HepG2 (cell line): ENCODE data around the gene RNF126. TPM values are rescaled to one million over a fixed set of nuclear protein-coding genes. Genes with fewer than 3 reads are reported as not detected.

Experiments
- ATAD3A ChIP-seq: sonication (generic); formaldehyde crosslinking; IDR thresholded peaks from 2 replicates; pipeline ENCODE4 v1.4.0; 2020; ENCODE audit warnings: missing genetic modification reagents
- ATF2 ChIP-seq: sonication (generic); formaldehyde crosslinking; IDR thresholded peaks from 2 replicates; pipeline ENCODE4 v1.4.0; 2020; ENCODE audit warnings: missing genetic modification reagents
- CSRNP1 ChIP-seq: sonication (generic); formaldehyde crosslinking; IDR thresholded peaks from 2 replicates; pipeline ENCODE4 v1.8.1; 2023; ENCODE audit warnings: mild to moderate bottlenecking, missing genetic modification reagents
- ELF1 ChIP-seq: sonication (generic); formaldehyde crosslinking; IDR thresholded peaks from 2 replicates; pipeline ENCODE4 v1.4.0; 2020; ENCODE audit warnings: missing genetic modification reagents
- FOXM1 ChIP-seq: sonication (generic); formaldehyde crosslinking; IDR thresholded peaks from 2 replicates; pipeline ENCODE4 v1.5.0; 2020; ENCODE audit warnings: missing genetic modification reagents
- NAIF1 ChIP-seq: sonication (generic); formaldehyde crosslinking; IDR thresholded peaks from 2 replicates; pipeline ENCODE4 v1.5.0; 2020; ENCODE audit warnings: mild to moderate bottlenecking, missing genetic modification reagents, borderline replicate concordance
- RARA ChIP-seq: IDR thresholded peaks from 2 replicates; pipeline ENCODE4 v1.6.1; 2016; ENCODE audit warnings: missing genetic modification reagents, missing compliant biosample characterization
- SALL2 ChIP-seq: sonication (generic); formaldehyde crosslinking; IDR thresholded peaks from 2 replicates; pipeline ENCODE4 v1.8.1; 2023; ENCODE audit warnings: mild to moderate bottlenecking, missing genetic modification reagents, inconsistent platforms
- ZFP1 ChIP-seq: IDR thresholded peaks from 2 replicates; pipeline ENCODE4 v1.6.1; 2016
- ZIK1 ChIP-seq: sonication (generic); formaldehyde crosslinking; IDR thresholded peaks from 2 replicates; pipeline ENCODE4 v1.5.0; 2020; ENCODE audit warnings: mild to moderate bottlenecking, low read depth, missing genetic modification reagents, borderline replicate concordance
- ZNF121 ChIP-seq: sonication (generic); formaldehyde crosslinking; IDR thresholded peaks from 2 replicates; pipeline ENCODE4 v1.5.0; 2020; ENCODE audit warnings: mild to moderate bottlenecking, missing genetic modification reagents
- ZNF230 ChIP-seq: sonication (generic); formaldehyde crosslinking; IDR thresholded peaks from 2 replicates; pipeline ENCODE4 v1.4.0; 2020; ENCODE audit warnings: mild to moderate bottlenecking, missing genetic modification reagents
- ZNF264 ChIP-seq: sonication (generic); formaldehyde crosslinking; IDR thresholded peaks from 2 replicates; pipeline ENCODE4 v1.4.0; 2020; ENCODE audit warnings: missing genetic modification reagents
- ZNF382 ChIP-seq: sonication (generic); formaldehyde crosslinking; IDR thresholded peaks from 2 replicates; pipeline ENCODE4 v1.5.0; 2020; ENCODE audit warnings: missing genetic modification reagents, mild to moderate bottlenecking, borderline replicate concordance
- ZNF414 ChIP-seq: sonication (generic); formaldehyde crosslinking; IDR thresholded peaks from 2 replicates; pipeline ENCODE4 v1.5.0; 2020; ENCODE audit warnings: missing genetic modification reagents
- ZNF496 ChIP-seq: sonication (generic); formaldehyde crosslinking; IDR thresholded peaks from 2 replicates; pipeline ENCODE4 v1.8.1; 2023; ENCODE audit warnings: mild to moderate bottlenecking, moderate library complexity, missing genetic modification reagents; ENCODE audit not compliant: insufficient replicate concordance
- ZNF510 ChIP-seq: sonication (generic); formaldehyde crosslinking; IDR thresholded peaks from 2 replicates; pipeline ENCODE4 v1.4.0; 2020; ENCODE audit warnings: low read depth, mild to moderate bottlenecking, missing genetic modification reagents
- ZNF7 ChIP-seq: IDR thresholded peaks from 2 replicates; pipeline ENCODE4 v1.6.1; 2016; ENCODE audit warnings: missing biosample characterization, missing genetic modification reagents
- ZNF710 ChIP-seq: sonication (generic); formaldehyde crosslinking; IDR thresholded peaks from 2 replicates; pipeline ENCODE4 v1.5.0; 2020; ENCODE audit warnings: mild to moderate bottlenecking, missing genetic modification reagents, borderline replicate concordance
- ZNF749 ChIP-seq: sonication (generic); formaldehyde crosslinking; IDR thresholded peaks from 2 replicates; pipeline ENCODE4 v1.8.0; 2022; ENCODE audit warnings: mild to moderate bottlenecking, missing genetic modification reagents, moderate library complexity, borderline replicate concordance
- ZNF777 ChIP-seq: sonication (generic); formaldehyde crosslinking; IDR thresholded peaks from 2 replicates; pipeline ENCODE4 v1.4.0; 2020; ENCODE audit warnings: missing genetic modification reagents
- ZNF839 ChIP-seq: sonication (generic); formaldehyde crosslinking; IDR thresholded peaks from 2 replicates; pipeline ENCODE4 v1.4.0; 2020; ENCODE audit warnings: missing genetic modification reagents, mild to moderate bottlenecking, borderline replicate concordance
- ZSCAN21 ChIP-seq: sonication (generic); formaldehyde crosslinking; IDR thresholded peaks from 2 replicates; pipeline ENCODE4 v1.8.0; 2022; ENCODE audit warnings: mild to moderate bottlenecking, missing genetic modification reagents, moderate library complexity, borderline replicate concordance
- polyA plus RNA-seq, 8 experiments: library from polyadenylated mRNA; depleted of rRNA in 3 of 8; stranded (reverse) in 7 of 8; unstranded in 1 of 8; fragments of >200 nt; fragmentation: Illumina TruSeq in 4 of 8; extraction: Trizol in 4 of 8; gene quantifications; 2 replicates each; pipeline versions ENCODE4 v1.2.1 to v1.2.3, GENCODE V29; 2011 to 2016; ENCODE audit warnings: low read depth in 4 of 8, missing spikeins in 1 of 8, mixed read lengths in 1 of 8; ENCODE audit not compliant: insufficient read depth in 1 of 8
- total RNA-seq, 5 experiments: library from RNA; depleted of rRNA; stranded (reverse); fragments of >200 nt; fragmentation: Illumina TruSeq; extraction: Trizol; gene quantifications; 2 replicates each; pipeline ENCODE4 v1.2.3, GENCODE V29; 2016; ENCODE audit warnings: low read depth in 1 of 5

RNF126 gene
- total and polyA plus RNA-seq, 2 of the 13 experiments (the other 11 are each of a cell fraction or from before 2014, with no cell fraction given), result 23.2 to 34.0 TPM

GRCh38 chr19:660793-661426 is 2.1 kb downstream of the RNF126 start (continued):
- TF ChIP-seq ZNF264, result peak; percentile 74
- no peak for TF ChIP-seq ZNF749 (CRISPR knock-in tag)
- no peak for TF ChIP-seq CSRNP1 (CRISPR knock-in tag)
- 0 out of 2 replicates have a peak, but pooled peaks have one; percentile 14 for TF ChIP-seq ZNF121
- peak; percentile 91 for TF ChIP-seq RARA
- no peak for TF ChIP-seq ZNF839 (CRISPR knock-in tag)
- 0 out of 2 replicates have a peak, but pooled peaks have one; percentile 35 for TF ChIP-seq ZNF777
- TF ChIP-seq ZNF7 (CRISPR knock-in tag), result no peak
- no peak for TF ChIP-seq NAIF1
- no peak; the same call in 1 of the 2 replicates for TF ChIP-seq ZFP1
- no peak for TF ChIP-seq FOXM1 (CRISPR knock-in tag)
- peak; percentile 76 for TF ChIP-seq ELF1 (CRISPR knock-in tag)
- TF ChIP-seq ATF2 (CRISPR knock-in tag), result peak; percentile 75
- no peak for TF ChIP-seq ZNF382
- TF ChIP-seq ZNF510, result peak; percentile 17; the same call in 1 of the 2 replicates
- TF ChIP-seq ATAD3A, result no peak
- TF ChIP-seq ZNF496 (CRISPR knock-in tag), result no peak
- peak; percentile 48; the same call in 1 of the 2 replicates for TF ChIP-seq ZSCAN21
- TF ChIP-seq ZNF710 (CRISPR knock-in tag), result peak; percentile 69; the same call in 1 of the 2 replicates
- no peak for TF ChIP-seq SALL2
- TF ChIP-seq ZNF230 (CRISPR knock-in tag), result peak; percentile 54
- 0 out of 2 replicates have a peak, but pooled peaks have one; percentile 20 for TF ChIP-seq ZNF414 (CRISPR knock-in tag)
- TF ChIP-seq ZIK1 (CRISPR knock-in tag), result 0 out of 2 replicates have a peak, but pooled peaks have one; percentile 64
